ENCODE data around the gene RPS17.
"Not testable (repeated sequence)": the region's sequence is repeated elsewhere in the genome, so short reads cannot be mapped to it uniquely, and the experiment has no call there.

DNA sequence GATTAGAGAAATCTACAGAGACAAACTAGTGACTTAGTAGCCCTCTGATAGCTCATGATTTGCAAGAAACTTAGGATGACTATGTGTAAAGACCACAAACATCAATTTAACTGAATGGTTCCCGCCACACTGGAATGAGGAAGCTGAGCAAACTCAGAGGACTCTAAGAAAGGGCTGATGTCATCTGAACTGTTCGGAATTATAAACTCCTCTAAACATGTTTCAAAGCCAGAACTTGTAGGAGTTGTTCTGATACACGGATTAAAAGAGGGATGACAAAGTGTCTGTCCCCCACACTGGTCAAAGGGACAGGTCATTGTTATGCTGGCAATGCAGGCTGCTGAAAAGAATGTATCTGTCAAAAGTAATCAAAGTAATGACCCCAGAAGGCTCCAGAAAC, 34.4 kb downstream of the RPS17 start:
- TF ChIP-seq CTCF, POLR2A (IDR thresholded peaks at IDR 0.05): not testable (repeated sequence)

All from esophagus squamous epithelium (tissue), 4 donors.